ENCODE results near the gene PPP1R8.

DNA sequence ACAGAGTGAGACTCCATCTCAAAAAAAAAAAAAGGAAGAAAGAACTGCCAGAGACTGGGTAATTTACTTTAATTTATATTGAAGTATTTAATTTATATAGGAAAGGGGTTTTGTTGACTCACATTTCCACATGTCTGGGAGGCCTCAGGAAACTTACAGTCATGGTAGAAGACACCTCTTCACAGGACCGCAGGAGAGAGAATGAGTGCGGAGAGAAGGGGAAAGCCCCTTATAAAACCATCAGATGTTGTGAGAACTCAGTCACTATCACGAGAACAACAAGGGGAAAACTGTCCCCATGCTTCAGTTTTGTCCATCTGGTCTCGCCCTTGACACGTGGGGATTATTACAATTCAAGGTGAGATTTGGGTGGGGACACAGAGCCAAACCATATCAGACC lies 25.8 kb upstream of the PPP1R8 start:
- TF ChIP-seq POLR2A (IDR thresholded peaks at IDR 0.05) (no peak), POLR2AphosphoS5 (IDR thresholded peaks at IDR 0.05) (no peak)
- TF ChIP-seq, protein P1, sequence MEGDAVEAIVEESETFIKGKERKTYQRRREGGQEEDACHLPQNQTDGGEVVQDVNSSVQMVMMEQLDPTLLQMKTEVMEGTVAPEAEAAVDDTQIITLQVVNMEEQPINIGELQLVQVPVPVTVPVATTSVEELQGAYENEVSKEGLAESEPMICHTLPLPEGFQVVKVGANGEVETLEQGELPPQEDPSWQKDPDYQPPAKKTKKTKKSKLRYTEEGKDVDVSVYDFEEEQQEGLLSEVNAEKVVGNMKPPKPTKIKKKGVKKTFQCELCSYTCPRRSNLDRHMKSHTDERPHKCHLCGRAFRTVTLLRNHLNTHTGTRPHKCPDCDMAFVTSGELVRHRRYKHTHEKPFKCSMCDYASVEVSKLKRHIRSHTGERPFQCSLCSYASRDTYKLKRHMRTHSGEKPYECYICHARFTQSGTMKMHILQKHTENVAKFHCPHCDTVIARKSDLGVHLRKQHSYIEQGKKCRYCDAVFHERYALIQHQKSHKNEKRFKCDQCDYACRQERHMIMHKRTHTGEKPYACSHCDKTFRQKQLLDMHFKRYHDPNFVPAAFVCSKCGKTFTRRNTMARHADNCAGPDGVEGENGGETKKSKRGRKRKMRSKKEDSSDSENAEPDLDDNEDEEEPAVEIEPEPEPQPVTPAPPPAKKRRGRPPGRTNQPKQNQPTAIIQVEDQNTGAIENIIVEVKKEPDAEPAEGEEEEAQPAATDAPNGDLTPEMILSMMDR (IDR thresholded peaks at IDR 0.05) = no peak
